Measurements from ENCODE around the gene CEP164.
A peak's percentile ranks its signal among the peaks of the same experiment; 100 is the strongest.
"Not testable (repeated sequence)": the region's sequence is repeated elsewhere in the genome, so short reads cannot be mapped to it uniquely, and the experiment has no call there.

Gene CEP164

GRCh38 chr11:117303646-117304315, 23.9 kb upstream of the CEP164 start:
- DNase-seq (ENCODE audit: low read depth in 2 of 3, low spot score in 2 of 3): no peak

DNA sequence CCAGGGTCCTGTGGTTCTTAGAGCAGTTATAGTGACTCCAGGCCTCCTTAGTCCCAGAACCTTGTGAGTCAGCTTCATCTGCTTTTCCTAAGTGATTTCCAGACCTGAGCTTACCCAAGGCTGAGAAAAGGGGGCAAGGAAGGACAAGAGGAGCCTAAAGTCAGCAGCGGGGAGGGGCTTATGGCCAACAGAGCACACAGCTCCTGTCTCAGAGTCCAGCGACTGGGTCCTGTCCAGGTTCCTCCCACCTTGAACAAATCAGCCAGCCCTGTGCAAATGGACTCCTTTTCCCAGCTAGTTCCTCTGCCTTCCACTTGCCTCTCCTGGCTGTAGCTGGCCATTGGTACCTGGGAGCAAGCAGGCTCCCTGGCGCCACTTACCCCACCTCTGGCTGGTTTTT, 22.5 kb upstream of the CEP164 start:
- DNase-seq (ENCODE audit: low read depth in 2 of 3, low spot score in 2 of 3): no peak

DNA sequence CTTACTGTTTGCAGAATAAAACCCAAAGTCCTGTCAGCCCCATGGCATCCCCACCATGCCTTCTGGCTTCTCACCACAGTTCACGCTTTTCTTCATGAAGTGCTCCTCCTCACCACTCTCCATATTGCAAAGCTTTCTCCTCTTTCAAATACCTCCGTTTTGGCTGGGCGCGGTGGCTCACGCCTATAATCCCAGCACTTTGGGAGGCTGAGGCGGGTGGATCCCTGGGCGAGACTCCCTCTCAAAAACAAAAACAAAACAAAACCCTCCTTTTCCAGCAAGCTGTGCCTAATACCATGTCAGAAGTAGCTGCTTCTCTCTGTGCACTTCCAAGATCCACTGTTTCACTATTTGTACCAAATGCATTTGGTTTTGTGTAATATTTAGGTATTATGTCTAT, 18.3 kb upstream of the CEP164 start:
- DNase-seq (ENCODE audit: low read depth in 2 of 3, low spot score in 2 of 3): no peak

- no peak for DNase-seq (ENCODE audit: low read depth in 2 of 3, low spot score in 2 of 3)
These were observed 14.6 kb upstream of the CEP164 start for GRCh38 chr11:117313091-117313490.

- no peak for DNase-seq (ENCODE audit: low read depth in 2 of 3, low spot score in 2 of 3)
These were observed 13.6 kb upstream of the CEP164 start for GRCh38 chr11:117313828-117314768.

GRCh38 chr11:117314840-117315239, 12.8 kb upstream of the CEP164 start:
- DNase-seq (ENCODE audit: low read depth in 2 of 3, low spot score in 2 of 3): no peak

DNA sequence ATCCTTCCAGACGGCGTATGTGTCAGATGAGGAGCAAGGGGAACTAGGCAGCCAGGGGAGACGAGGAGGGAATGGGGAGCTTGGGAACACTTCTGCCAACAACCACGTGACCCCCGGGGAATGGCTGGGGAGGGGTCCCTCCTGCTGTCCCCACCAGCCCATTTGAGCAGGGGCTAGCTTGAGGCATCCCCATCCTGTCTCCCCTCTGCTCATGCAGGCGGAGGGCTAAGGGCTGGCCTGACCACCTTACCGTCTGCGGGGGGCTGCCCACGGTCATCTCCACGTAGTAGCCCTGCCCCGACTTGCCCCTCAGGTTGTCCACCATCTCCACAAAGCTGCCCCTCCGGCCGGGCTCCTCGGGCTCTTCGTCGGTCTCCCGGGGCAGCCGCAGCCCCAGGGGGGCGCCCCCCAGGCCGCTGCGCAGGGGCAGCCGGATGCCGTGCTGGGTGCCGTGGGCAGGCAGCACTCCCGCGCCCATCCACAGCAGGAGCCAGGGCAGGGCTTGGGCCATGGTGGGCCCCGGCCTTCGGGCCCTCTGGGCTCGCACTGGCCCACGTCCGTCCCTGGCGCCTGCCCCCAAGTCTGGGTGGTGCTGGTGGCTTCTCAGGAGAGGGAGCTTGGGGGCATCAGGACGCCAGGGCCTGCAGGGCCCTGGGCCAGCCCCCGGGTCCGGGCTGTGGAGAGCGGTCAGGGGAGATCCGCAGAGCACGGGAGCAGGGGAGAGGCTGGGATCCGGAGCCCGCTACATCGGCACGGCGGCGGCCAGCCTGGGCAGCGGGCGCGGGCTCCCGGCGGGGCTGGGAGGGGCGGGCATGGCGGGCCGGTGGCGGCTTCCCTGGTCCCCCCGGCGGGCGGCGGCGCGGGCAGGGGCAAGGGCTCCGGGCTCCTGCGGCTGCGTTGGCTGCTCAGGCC, 12.1 kb upstream of the CEP164 start:
- DNase-seq (ENCODE audit: low read depth in 2 of 3, low spot score in 2 of 3): peak in 1 of 3 experiments; percentile 7

GRCh38 chr11:117316197-117316961, 11.3 kb upstream of the CEP164 start, which contains the start of gene BACE1:
BACE1 (minus strand) TSS chr11:117316256; CDS start chr11:117315795, 461 bp downstream.
- peak in 2 of 3 experiments; percentile 13 to 18 for DNase-seq (ENCODE audit: low read depth in 2 of 3, low spot score in 2 of 3)

DNA sequence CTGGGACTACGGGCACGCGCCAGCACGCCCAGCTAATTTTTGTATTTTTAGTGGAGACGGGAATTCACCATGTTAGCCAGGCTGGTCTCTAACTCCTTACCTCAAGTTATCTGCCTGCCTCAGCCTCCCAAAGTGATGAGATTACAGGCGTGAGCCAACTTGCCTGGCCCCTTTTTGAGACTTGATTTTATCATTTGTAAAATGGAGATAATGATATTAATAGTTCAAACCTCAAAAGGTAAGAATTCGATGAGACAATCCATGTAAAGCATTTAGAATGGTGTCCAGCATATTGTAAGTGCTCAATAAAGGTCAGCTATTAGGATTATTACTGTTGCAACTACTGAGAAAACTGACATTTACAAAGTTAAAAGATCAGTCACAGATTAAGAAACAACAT, 8.9 kb upstream of the CEP164 start:
- DNase-seq (ENCODE audit: low read depth in 2 of 3, low spot score in 2 of 3): no peak

DNA sequence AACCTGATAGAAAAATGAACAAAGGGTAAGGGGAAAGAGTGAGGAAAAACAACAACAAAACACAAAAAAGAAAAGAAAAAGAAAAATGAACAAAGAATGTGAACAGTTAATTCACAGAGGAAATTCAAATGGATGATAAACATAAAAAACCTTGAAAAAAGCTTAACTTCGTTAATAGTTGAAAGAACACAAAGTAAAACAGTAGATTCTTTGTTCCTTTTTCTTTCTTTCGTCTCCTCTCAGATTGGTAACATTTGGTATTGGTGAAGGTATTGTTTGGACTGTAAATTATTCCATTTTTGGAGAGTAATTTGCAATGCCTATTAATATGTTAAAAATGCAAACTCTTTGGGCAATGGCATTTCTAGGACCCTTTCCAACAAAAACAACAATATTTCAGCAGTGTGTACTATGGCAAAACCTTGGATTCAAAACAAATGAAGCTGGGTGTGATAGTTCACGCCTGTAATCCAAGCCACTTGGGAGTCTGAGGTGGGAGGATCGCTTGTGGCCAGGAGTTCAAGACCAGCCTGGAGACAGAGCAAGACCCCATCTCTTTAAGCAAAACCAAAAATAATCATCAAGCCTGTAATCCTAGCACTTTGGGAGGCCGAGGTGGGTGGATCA, 8.3 kb upstream of the CEP164 start:
- no peak for DNase-seq (ENCODE audit: low read depth in 2 of 3, low spot score in 2 of 3)

GRCh38 chr11:117327255-117327566, 443 bp upstream of the CEP164 start:
- not testable (repeated sequence) for DNase-seq (ENCODE audit: low read depth in 2 of 3, low spot score in 2 of 3)

- no peak for DNase-seq (ENCODE audit: low read depth in 2 of 3, low spot score in 2 of 3)
These were observed 839 bp downstream of the CEP164 start for GRCh38 chr11:117328375-117329010.

DNA sequence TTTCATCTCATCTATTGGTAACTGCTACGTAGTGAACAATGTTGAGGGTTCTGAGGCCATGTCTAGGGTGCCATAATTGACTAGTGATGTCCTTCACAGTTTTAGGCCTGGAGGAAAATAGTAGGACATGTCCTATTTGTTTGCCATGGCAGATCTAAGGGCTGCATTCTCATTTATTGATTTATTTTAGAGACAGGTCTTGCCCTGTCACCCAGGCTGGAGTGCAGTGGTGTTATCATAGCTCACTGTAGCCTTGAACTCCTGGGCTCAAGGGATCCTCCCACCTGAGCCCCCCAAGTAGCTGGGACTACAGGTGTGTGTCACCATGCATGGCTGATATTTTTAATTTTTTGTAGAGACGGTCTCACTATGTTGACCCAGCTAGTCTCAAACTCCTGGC, 5.2 kb downstream of the CEP164 start:
- DNase-seq (ENCODE audit: low read depth in 2 of 3, low spot score in 2 of 3): no peak

- DNase-seq (ENCODE audit: low read depth in 2 of 3, low spot score in 2 of 3): no peak
These were observed 6.3 kb downstream of the CEP164 start for GRCh38 chr11:117333917-117334316.

GRCh38 chr11:117334896-117335295, 7.2 kb downstream of the CEP164 start:
- no peak for DNase-seq (ENCODE audit: low read depth in 2 of 3, low spot score in 2 of 3)

DNA sequence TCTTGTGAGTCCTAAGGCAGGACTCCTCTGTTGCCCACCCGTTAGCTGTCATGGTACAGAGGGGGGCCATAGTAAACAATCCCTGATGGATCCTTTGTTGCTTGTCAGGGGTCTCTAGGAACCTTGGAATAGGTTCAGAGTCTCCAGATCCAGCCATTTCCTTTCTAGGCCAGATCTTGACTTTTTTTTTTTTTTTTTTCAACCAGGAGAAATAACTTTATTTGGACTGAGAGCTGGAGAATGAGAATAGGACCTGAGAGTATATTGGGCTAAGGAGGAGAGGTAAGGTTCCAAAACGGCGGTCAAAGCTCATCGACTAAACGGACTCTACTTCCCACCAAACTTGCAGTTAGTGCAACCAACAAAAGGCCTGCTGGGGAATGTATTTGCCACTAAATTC, 7.7 kb downstream of the CEP164 start:
- DNase-seq (ENCODE audit: low read depth in 2 of 3, low spot score in 2 of 3): no peak

- DNase-seq (ENCODE audit: low read depth in 2 of 3, low spot score in 2 of 3): no peak
These were observed 9.4 kb downstream of the CEP164 start for GRCh38 chr11:117337076-117337475.

DNA sequence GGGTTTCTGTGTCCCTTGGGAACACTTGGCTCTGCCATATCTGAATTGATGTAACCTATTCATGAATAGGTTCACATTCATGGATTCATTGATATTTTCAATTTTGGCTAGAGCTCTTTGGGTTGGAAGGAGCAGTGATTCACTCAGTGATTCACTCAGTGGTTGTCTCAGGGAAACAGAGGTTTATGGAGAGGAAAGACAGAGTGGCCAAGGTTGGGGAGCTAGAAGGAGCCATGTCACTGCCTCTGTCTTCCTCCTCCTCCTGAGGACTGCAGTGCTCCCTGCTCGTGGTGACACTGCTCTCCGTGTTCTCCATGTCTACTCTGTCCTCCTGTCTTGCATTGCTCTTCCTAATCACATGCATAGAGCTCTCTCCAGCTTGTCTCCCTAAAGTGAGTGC, 17.4 kb downstream of the CEP164 start:
- DNase-seq (ENCODE audit: low read depth in 2 of 3, low spot score in 2 of 3): no peak

DNA sequence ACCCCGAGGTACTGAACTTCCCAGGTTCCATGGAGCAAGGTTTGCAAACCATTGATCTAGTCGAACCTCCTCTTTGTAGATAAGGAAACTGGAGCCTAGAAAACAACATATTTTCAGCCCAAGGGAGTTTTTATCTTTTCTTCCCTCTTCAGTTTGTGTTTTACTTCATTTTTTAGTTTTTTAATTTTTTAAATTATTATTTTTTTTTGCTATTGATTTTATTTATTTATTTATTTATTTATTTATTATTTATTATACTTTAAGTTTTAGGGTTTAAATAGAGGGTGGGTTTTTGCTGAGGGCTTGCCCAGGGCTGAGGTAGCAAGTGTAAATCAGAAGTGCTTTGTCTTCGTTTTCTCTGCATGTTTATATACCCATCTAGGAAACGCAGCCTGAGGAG, 26.9 kb downstream of the CEP164 start:
- no peak for DNase-seq (ENCODE audit: low read depth in 2 of 3, low spot score in 2 of 3)

Data from activated CD8-positive, alpha-beta memory T cell treated with anti-CD3 and anti-CD28 coated beads for 48 hours (primary cell).